Mucosa of rectum (tissue), 2 donors: ENCODE data around the gene DYSF.

ENCODE experiments used
- H3K27ac ChIP-seq, 2 donors: one replicate each; pipeline ENCODE4 v1.7.0; 2013; ENCODE audit warnings: inconsistent platforms in 2 of 2, low read depth in 2 of 2, low read length in 2 of 2
- H3K27me3 ChIP-seq, 2 donors: one replicate each; pipeline ENCODE4 v1.7.0; 2013; ENCODE audit warnings: low read length in 2 of 2; ENCODE audit not compliant: control insufficient read depth in 2 of 2, insufficient read depth in 2 of 2
- H3K36me3 ChIP-seq, 2 donors: one replicate each; pipeline ENCODE4 v1.7.0; 2013; ENCODE audit warnings: low read length in 2 of 2; ENCODE audit not compliant: control insufficient read depth in 2 of 2, insufficient read depth in 2 of 2
- H3K4me1 ChIP-seq, 2 donors: one replicate each; pipeline ENCODE4 v1.7.0; 2013; ENCODE audit warnings: low read length in 2 of 2, mild to moderate bottlenecking in 1 of 2; ENCODE audit not compliant: control insufficient read depth in 2 of 2, insufficient read depth in 2 of 2
- H3K4me3 ChIP-seq, 2 donors: one replicate each; pipeline ENCODE4 v1.7.0; 2013; ENCODE audit warnings: low read length in 2 of 2
- H3K9ac ChIP-seq, 2 donors: one replicate each; pipeline ENCODE4 v1.7.0; 2013; ENCODE audit warnings: low read length in 2 of 2, low read depth in 1 of 2, mild to moderate bottlenecking in 1 of 2
- H3K9me3 ChIP-seq, 2 donors: one replicate each; pipeline ENCODE4 v1.7.0; 2013; ENCODE audit warnings: low read length in 2 of 2; ENCODE audit not compliant: control insufficient read depth in 2 of 2
- donor health status: healthy.
- donor health status: Normal muscosa, but diverticular disease.

DYSF gene

DNA sequence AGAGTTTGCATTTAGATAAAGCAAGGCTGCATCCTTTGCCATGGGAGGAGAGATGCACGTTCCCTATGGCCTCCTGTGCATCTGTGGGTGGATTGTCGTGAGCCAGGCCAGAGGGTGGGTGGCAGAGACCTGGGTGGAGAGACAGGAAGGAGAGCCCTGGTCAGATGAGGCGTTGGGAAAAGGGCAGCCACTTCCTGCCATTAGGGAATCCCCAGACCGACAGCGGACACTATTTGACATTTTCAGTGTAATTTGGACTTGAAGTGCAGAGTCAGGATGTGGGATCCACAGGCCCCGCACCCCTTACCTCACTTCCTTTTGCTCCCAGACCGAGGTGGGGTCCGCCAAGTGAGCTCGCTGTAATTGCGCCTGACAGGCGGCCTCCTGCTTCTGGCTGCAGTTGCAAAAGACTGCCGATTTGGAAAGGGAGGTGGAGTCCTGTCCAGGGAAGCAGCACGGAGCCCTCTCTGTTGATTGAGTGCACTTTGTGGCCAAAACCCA, 150.0 kb downstream of the DYSF start:
- H3K36me3 ChIP-seq = no peaks in the 10 kb centered on the region
- H3K9me3 ChIP-seq = no peaks in the 10 kb centered on the region
- no peak overlapping the region for H3K27ac ChIP-seq
- no peak overlapping the region for H3K4me3 ChIP-seq
- H3K4me1 ChIP-seq = peaks cover 0 to 2% of the 10 kb centered on the region in 2 donors
- peaks cover 0 to 3% of the 10 kb centered on the region in 2 donors for H3K27me3 ChIP-seq
- no peak overlapping the region for H3K9ac ChIP-seq

DNA sequence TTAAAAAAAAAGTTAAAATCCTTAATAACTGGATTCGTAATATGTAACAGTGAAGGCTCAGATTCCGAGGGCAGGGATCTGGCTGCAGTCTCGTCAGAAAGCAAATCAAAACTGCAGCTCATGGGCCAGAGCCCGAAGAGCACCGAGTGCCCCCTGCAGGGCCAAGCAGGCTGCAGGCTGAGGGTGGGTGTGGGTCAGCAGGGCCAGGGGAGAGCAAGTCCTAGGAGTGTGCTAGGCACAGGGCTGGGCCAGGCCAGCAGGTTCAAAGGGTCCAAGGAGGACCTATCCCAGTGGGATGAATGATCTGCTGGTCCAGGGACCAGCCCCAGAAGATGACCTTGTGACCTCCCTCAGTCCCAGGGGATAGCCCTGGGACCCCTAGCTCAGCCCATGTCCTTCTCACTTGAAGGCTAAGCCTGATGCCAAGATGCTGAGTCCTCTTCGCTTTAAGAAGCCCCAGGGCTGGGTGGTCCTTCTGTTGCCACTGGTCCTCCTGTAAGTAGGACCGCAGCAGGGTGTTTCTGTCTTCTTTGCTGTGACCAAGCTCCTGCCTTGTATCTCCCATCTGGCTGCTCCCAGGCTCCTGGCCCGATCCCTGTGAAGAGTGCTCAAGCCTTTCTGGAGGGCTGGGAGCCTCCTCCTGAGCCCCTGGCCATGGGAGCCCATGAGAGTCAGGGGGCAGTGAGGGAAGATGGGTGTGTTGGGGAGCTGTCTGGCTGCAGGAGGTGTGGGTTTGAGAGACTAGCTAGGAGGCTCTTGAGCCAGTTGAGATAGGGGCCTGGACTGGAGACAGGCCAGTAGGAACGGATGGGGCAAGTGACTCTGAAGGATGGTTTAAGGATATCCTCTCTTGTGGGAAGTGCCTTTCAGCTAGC, 150.7 kb downstream of the DYSF start:
- H3K27me3 ChIP-seq = peaks cover 0 to 3% of the 10 kb centered on the region in 2 donors
- no peak overlapping the region for H3K4me3 ChIP-seq
- H3K9me3 ChIP-seq = no peaks in the 10 kb centered on the region
- no peak overlapping the region for H3K27ac ChIP-seq
- H3K36me3 ChIP-seq = no peaks in the 10 kb centered on the region
- H3K9ac ChIP-seq = no peak overlapping the region
- peaks cover 0 to 2% of the 10 kb centered on the region in 2 donors for H3K4me1 ChIP-seq

DNA sequence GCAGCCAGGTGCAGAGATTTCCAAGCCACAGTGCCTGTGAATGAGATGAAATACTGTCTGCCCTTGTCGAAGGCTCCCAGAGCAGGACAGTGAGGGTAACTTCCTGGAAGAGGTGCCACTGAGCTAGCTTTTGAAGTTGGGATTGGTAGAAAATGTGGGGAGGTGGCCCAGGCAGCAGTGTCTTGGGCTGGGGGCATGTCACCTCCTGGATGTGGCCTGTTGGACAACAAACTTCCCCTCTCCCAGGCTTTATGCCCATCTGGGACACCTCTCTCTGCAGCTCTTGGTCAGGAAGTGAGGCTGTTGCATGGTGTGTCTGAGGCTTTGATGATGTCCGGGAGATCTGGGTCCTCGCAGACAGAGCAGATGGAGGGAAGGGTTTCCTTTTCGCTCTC, 151.4 kb downstream of the DYSF start:
- no peak overlapping the region for H3K4me3 ChIP-seq
- H3K9me3 ChIP-seq = no peaks in the 10 kb centered on the region
- H3K36me3 ChIP-seq = no peaks in the 10 kb centered on the region
- H3K27me3 ChIP-seq = peaks cover 0 to 3% of the 10 kb centered on the region in 2 donors
- H3K9ac ChIP-seq = no peak overlapping the region
- H3K27ac ChIP-seq = no peak overlapping the region
- peaks cover 0 to 2% of the 10 kb centered on the region in 2 donors for H3K4me1 ChIP-seq

DNA sequence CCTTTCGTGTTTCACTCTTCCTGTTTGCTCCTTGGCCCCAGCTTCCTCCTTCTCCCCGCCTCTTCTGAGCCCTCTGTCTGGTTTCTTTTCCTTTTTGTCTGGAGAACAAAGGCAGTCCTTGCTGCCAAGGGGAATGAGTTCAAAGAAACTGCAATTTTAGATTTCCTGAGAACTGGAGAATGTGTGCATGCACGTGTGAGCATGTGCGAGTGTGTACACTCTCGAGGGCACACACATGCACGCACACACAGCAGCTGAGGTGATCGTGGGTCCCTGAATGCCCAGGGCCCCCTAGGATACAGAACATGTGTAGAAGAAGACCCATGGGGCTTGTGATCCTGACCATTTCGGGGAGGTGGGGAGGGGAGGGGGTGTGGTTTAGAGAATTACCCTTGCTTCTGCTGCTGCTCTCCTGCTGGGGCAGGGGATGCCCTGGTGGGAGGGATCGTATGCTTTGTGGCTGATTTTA, 151.8 kb downstream of the DYSF start:
- peaks cover 0 to 2% of the 10 kb centered on the region in 2 donors for H3K4me1 ChIP-seq
- H3K27me3 ChIP-seq = peaks cover 0 to 3% of the 10 kb centered on the region in 2 donors
- H3K9me3 ChIP-seq = no peaks in the 10 kb centered on the region
- no peak overlapping the region for H3K27ac ChIP-seq
- no peak overlapping the region for H3K4me3 ChIP-seq
- no peak overlapping the region for H3K9ac ChIP-seq
- H3K36me3 ChIP-seq = no peaks in the 10 kb centered on the region

DNA sequence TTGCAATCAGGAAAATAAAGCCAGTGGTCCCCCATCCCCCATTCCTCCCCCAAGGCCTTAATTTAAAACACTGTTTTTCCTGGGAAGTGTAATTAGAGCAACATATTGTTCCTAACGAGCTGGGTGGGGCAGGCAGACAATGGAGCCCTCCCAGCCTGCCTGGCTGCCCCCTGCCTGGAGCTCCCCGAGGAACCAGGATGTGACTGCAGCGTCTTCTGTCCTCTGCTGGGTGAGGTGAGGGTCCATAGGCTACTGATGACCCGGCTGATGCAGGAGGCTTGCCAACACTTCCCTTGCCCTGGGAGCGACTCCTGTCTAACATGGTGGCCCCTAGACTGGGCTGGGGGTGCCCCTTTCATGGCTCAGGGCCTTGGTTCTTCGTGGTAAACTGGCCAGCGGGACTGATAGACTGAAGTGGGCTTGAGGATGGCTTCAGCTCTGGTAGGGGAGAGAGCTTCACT, 152.4 kb downstream of the DYSF start:
- Histone ChIP-seq H3K4me1 (peaks cover 0 to 2% of the 10 kb centered on the region in 2 donors), H3K27ac (no peak overlapping the region), H3K27me3 (peaks cover 0 to 3% of the 10 kb centered on the region in 2 donors), H3K9me3 (no peaks in the 10 kb centered on the region), H3K36me3 (no peaks in the 10 kb centered on the region), H3K4me3 (no peak overlapping the region), H3K9ac (no peak overlapping the region)

DNA sequence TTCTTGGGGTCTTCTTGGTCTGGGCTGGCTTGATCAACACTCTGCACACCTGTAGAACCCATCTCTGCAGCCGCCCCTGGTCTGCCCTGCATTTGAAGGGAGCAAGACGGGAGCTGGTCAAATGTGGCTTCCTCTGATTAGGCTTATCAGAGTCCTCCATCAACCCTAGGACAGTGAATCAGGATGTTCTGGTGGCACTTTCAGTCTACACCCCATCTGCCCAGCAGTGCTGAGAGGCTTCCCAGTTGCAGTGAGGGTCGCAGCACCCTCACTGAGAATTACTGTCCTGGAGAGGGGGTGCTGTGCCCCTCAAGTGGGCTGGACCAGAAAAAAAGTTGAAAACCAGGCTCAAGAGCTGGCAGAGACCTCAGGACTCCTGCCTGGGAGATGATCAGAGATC, 152.9 kb downstream of the DYSF start:
- H3K9me3 ChIP-seq = no peaks in the 10 kb centered on the region
- H3K9ac ChIP-seq = no peak overlapping the region
- H3K4me3 ChIP-seq = no peak overlapping the region
- H3K4me1 ChIP-seq = peaks cover 0 to 2% of the 10 kb centered on the region in 2 donors
- H3K27ac ChIP-seq = no peak overlapping the region
- H3K36me3 ChIP-seq = no peaks in the 10 kb centered on the region
- peaks cover 0 to 3% of the 10 kb centered on the region in 2 donors for H3K27me3 ChIP-seq

DNA sequence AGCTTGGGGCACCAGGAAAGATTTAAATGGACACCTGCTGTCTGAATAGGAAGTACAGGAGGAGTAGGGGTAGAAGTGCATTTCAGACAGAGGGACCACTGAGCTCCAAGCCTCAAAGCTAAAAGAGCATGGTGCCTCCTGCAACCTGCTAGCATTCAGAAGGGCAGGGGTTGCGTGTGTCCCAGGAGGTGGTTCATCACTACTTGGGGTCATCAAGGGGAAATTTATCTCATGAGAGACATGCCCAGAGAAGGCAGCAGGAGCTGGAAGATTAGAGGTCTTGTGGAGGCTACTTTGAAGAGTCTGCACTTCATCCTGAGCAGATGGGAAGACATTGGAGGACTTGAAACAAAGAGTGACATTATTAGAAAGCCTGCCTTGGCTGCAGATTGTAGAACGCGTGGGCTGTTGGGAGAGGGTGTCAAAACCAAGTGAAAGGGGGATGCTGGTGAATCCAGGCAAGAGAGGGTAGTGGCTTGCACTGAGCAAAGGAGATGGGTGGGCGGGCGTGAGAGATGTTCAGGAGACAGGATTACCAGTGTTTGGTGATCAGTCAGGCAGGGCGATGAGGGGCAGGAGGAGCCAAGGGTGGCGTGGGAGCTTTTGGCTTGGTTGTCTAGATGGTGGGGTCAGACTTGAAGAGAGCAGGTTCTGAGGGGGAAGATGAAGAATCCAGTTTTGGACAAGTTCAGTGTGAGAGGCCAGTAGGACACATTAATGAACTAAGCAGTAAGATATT, 154.0 kb downstream of the DYSF start:
- peaks cover 0 to 3% of the 10 kb centered on the region in 2 donors for H3K27me3 ChIP-seq
- no peaks in the 10 kb centered on the region for H3K9me3 ChIP-seq
- H3K27ac ChIP-seq = no peak overlapping the region
- H3K9ac ChIP-seq = no peak overlapping the region
- H3K4me3 ChIP-seq = no peak overlapping the region
- no peaks in the 10 kb centered on the region for H3K36me3 ChIP-seq
- H3K4me1 ChIP-seq = peaks cover 0 to 2% of the 10 kb centered on the region in 2 donors

DNA sequence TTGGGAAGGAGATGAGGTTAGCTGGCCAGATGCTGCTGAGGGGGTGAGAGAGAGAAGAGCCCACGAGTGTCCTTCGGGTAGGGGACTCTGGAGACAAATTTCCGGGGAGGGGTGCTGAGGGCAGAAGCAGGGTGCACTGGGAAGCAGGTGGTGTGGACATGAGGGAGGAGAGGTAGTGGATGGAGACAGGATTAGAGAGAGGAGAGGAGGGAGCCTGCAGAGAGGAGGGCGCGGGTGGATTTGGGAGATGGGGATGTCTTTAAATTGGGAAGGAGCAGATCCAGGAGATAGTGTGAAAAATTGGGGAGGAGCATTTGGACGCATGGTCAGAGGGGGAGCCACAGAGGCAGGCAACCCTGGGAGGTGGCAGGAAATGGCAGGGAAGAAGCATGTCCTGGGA, 154.7 kb downstream of the DYSF start:
- no peaks in the 10 kb centered on the region for H3K9me3 ChIP-seq
- no peak overlapping the region for H3K27ac ChIP-seq
- peaks cover 0 to 3% of the 10 kb centered on the region in 2 donors for H3K27me3 ChIP-seq
- H3K4me1 ChIP-seq = peaks cover 0 to 2% of the 10 kb centered on the region in 2 donors
- H3K4me3 ChIP-seq = no peak overlapping the region
- no peak overlapping the region for H3K9ac ChIP-seq
- no peaks in the 10 kb centered on the region for H3K36me3 ChIP-seq

DNA sequence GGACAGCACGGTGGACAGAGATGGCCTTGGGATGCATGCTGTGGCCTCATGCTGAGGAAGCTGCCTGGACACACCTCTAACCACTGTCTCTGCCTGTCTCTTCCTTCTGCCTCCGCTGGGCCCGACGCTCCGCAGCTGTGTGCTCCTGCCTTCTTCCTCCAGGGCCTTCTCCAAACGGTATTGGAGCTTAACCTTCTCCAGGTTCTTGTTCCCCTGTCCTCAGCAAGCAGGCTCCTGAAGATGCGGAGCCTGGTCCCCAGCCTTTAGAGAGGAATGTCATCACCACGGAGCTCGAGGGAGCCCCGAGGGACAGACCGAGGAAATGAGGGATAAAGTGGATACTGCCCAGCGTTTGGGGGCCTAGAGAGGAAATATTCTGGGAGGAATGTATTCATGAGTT, 155.1 kb downstream of the DYSF start:
- peaks cover 0 to 3% of the 10 kb centered on the region in 2 donors for H3K27me3 ChIP-seq
- H3K4me3 ChIP-seq = no peak overlapping the region
- peaks cover 0 to 2% of the 10 kb centered on the region in 2 donors for H3K4me1 ChIP-seq
- no peak overlapping the region for H3K9ac ChIP-seq
- no peaks in the 10 kb centered on the region for H3K36me3 ChIP-seq
- no peaks in the 10 kb centered on the region for H3K9me3 ChIP-seq
- H3K27ac ChIP-seq = no peak overlapping the region

DNA sequence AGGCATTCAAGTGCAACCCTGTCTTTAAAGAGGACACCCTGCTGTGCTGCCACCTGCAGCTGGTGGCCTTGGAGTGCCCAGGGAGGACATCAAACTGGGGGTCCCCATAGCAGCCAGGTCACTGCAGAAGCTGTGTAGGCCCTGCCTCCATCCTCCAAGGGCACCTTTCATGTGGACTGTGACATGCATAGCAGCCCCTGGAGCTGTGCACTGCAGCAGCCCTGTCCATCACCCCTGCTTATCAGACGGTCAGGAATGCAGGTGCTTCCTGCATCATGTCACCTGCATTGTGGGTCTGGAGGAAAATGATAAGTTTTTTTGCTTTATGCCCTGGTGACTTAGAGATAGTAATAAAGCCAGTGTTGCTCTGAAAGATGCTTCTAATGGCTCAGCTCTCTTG, 155.7 kb downstream of the DYSF start:
- peaks cover 0 to 3% of the 10 kb centered on the region in 2 donors for H3K27me3 ChIP-seq
- peaks cover 0 to 2% of the 10 kb centered on the region in 2 donors for H3K4me1 ChIP-seq
- no peak overlapping the region for H3K4me3 ChIP-seq
- no peak overlapping the region for H3K9ac ChIP-seq
- H3K9me3 ChIP-seq = no peaks in the 10 kb centered on the region
- no peak overlapping the region for H3K27ac ChIP-seq
- H3K36me3 ChIP-seq = no peaks in the 10 kb centered on the region
